ENCODE data around the gene STH.

Gene STH

GRCh38 chr17:45969726-45970125 lies 29.3 kb upstream of the STH start:
- H3K27ac ChIP-seq (ENCODE audit: low read depth, low read length), result no peak overlapping the region
- H4K20me1 ChIP-seq (ENCODE audit: control insufficient read depth, insufficient read depth, low read depth, low read length), result no peaks in the 10 kb centered on the region
- no peaks in the 10 kb centered on the region for H3K9me3 ChIP-seq (ENCODE audit: control insufficient read depth, insufficient read depth, low read length)
- no peak overlapping the region for H3K4me2 ChIP-seq (ENCODE audit: low read length)
- no peaks in the 10 kb centered on the region for H3F3A ChIP-seq (ENCODE audit: control insufficient read depth, insufficient read depth)
- H3K79me2 ChIP-seq (ENCODE audit: control insufficient read depth, low read length), result no peaks in the 10 kb centered on the region
- peaks cover under 1% of the 10 kb centered on the region for H3K4me1 ChIP-seq (ENCODE audit: control insufficient read depth, low read length)
- no peaks in the 10 kb centered on the region for H3K36me3 ChIP-seq (ENCODE audit: control insufficient read depth, low read length)
- peaks cover 30% of the 10 kb centered on the region for H3K27me3 ChIP-seq (ENCODE audit: control insufficient read depth, low read length)
- no peaks in the 10 kb centered on the region for H3K9me2 ChIP-seq (replicated peaks; ENCODE audit: control insufficient read depth, low read length)
- TF ChIP-seq, protein P1, sequence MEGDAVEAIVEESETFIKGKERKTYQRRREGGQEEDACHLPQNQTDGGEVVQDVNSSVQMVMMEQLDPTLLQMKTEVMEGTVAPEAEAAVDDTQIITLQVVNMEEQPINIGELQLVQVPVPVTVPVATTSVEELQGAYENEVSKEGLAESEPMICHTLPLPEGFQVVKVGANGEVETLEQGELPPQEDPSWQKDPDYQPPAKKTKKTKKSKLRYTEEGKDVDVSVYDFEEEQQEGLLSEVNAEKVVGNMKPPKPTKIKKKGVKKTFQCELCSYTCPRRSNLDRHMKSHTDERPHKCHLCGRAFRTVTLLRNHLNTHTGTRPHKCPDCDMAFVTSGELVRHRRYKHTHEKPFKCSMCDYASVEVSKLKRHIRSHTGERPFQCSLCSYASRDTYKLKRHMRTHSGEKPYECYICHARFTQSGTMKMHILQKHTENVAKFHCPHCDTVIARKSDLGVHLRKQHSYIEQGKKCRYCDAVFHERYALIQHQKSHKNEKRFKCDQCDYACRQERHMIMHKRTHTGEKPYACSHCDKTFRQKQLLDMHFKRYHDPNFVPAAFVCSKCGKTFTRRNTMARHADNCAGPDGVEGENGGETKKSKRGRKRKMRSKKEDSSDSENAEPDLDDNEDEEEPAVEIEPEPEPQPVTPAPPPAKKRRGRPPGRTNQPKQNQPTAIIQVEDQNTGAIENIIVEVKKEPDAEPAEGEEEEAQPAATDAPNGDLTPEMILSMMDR (IDR thresholded peaks at IDR 0.05; ENCODE audit: low read depth, low read length, poor library complexity, severe bottlenecking), result no peak
- no peak for TF ChIP-seq EZH2phosphoT487 (IDR thresholded peaks at IDR 0.05; ENCODE audit: borderline replicate concordance, low read length)
- H3K4me3 ChIP-seq (ENCODE audit: low read length), result no peak overlapping the region

DNA sequence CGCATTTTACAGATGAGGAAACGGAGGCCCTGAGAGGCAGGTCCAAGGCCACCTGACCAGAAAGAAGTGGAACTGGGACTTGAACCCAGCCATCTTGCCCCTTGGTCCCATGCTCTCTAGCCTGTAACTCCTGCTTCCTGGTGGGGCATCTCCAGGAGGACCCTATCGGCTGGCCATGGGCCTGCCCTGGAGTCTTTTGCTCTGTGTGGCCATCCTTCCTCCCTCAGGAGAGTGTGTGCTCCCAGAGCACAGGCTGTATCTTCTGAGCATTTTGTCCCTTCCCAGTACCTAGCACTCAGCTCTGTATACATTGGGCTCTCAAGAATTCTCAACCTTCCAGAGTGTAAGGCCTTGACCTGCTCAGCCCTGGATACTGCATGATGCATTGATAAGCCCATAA lies 28.4 kb upstream of the STH start:
- TF ChIP-seq, protein P1 (IDR thresholded peaks at IDR 0.05; ENCODE audit: low read depth, low read length, poor library complexity, severe bottlenecking), result no peak
- no peak for TF ChIP-seq EZH2phosphoT487 (IDR thresholded peaks at IDR 0.05; ENCODE audit: borderline replicate concordance, low read length)
- Histone ChIP-seq H3K36me3 (ENCODE audit: control insufficient read depth, low read length) (no peaks in the 10 kb centered on the region), H3K27ac (ENCODE audit: low read depth, low read length) (no peak overlapping the region), H3K9me3 (ENCODE audit: control insufficient read depth, insufficient read depth, low read length) (no peaks in the 10 kb centered on the region), H3F3A (ENCODE audit: control insufficient read depth, insufficient read depth) (no peaks in the 10 kb centered on the region), H3K79me2 (ENCODE audit: control insufficient read depth, low read length) (no peaks in the 10 kb centered on the region), H3K4me1 (ENCODE audit: control insufficient read depth, low read length) (peaks cover 10% of the 10 kb centered on the region), H4K20me1 (ENCODE audit: control insufficient read depth, insufficient read depth, low read depth, low read length) (no peaks in the 10 kb centered on the region), H3K27me3 (ENCODE audit: control insufficient read depth, low read length) (peaks cover 28% of the 10 kb centered on the region), H3K9me2 (replicated peaks; ENCODE audit: control insufficient read depth, low read length) (no peaks in the 10 kb centered on the region), H3K4me2 (ENCODE audit: low read length) (no peak overlapping the region), H3K4me3 (ENCODE audit: low read length) (no peak overlapping the region)

DNA sequence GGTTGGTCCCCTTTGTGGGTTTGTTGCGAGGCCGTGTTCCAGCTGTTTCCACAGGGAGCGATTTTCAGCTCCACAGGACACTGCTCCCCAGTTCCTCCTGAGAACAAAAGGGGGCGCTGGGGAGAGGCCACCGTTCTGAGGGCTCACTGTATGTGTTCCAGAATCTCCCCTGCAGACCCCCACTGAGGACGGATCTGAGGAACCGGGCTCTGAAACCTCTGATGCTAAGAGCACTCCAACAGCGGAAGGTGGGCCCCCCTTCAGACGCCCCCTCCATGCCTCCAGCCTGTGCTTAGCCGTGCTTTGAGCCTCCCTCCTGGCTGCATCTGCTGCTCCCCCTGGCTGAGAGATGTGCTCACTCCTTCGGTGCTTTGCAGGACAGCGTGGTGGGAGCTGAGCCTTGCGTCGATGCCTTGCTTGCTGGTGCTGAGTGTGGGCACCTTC lies 27.3 kb upstream of the STH start:
- Histone ChIP-seq H3K36me3 (ENCODE audit: control insufficient read depth, low read length) (no peaks in the 10 kb centered on the region), H3F3A (ENCODE audit: control insufficient read depth, insufficient read depth) (no peaks in the 10 kb centered on the region), H3K27ac (ENCODE audit: low read depth, low read length) (no peak overlapping the region), H4K20me1 (ENCODE audit: control insufficient read depth, insufficient read depth, low read depth, low read length) (no peaks in the 10 kb centered on the region), H3K9me2 (replicated peaks; ENCODE audit: control insufficient read depth, low read length) (no peaks in the 10 kb centered on the region), H3K27me3 (ENCODE audit: control insufficient read depth, low read length) (peaks cover 20% of the 10 kb centered on the region), H3K4me3 (ENCODE audit: low read length) (no peak overlapping the region), H3K79me2 (ENCODE audit: control insufficient read depth, low read length) (no peaks in the 10 kb centered on the region), H3K4me1 (ENCODE audit: control insufficient read depth, low read length) (peaks cover 11% of the 10 kb centered on the region), H3K9me3 (ENCODE audit: control insufficient read depth, insufficient read depth, low read length) (no peaks in the 10 kb centered on the region), H3K4me2 (ENCODE audit: low read length) (no peak overlapping the region)
- TF ChIP-seq EZH2phosphoT487 (IDR thresholded peaks at IDR 0.05; ENCODE audit: borderline replicate concordance, low read length), result no peak
- TF ChIP-seq, protein P1 (IDR thresholded peaks at IDR 0.05; ENCODE audit: low read depth, low read length, poor library complexity, severe bottlenecking), result peak; percentile 41
